D721Med (cell line): ENCODE data around the gene ARID4A.
"Not testable (repeated sequence)": the region's sequence is repeated elsewhere in the genome, so short reads cannot be mapped to it uniquely, and the experiment has no call there.

ENCODE experiments used
- DNase-seq: peaks from one replicate; pipeline ENCODE4 v3.0.0; 2011; ENCODE audit warnings: low spot score; ENCODE audit not compliant: insufficient read length
- FAIRE-seq: peaks from 2 replicates; lab custom pipeline; 2011; peaks lifted over from hg19 to GRCh38; lab: Jason Lieb, UNC
- TF ChIP-seq, protein P1 (sequence below): IDR thresholded peaks from 2 replicates; pipeline ENCODE4 v1.5.1; 2012; ENCODE audit warnings: mild to moderate bottlenecking, control low read depth; ENCODE audit not compliant: insufficient read depth; ENCODE audit errors: missing control alignments

ARID4A gene

DNA sequence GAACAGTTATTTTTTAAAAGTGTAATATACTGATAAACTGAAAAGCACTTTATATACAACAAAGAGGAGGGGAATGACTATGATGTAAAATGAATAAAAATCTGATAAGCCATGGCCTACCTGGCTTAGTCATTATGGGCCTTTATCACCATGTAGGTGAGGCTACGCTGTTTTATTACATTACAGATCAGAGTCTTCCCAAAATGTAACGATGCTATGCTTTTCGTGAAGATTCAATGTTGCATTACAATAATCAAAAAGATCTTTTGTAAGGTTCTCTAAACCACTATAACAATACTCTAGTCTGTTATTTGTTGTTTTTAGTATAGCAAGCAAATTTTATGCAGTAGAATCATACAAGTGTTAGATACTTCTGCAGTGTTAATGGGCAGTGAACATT, 34.2 kb downstream of the ARID4A start:
- DNase-seq: no peak
- TF ChIP-seq, protein P1, sequence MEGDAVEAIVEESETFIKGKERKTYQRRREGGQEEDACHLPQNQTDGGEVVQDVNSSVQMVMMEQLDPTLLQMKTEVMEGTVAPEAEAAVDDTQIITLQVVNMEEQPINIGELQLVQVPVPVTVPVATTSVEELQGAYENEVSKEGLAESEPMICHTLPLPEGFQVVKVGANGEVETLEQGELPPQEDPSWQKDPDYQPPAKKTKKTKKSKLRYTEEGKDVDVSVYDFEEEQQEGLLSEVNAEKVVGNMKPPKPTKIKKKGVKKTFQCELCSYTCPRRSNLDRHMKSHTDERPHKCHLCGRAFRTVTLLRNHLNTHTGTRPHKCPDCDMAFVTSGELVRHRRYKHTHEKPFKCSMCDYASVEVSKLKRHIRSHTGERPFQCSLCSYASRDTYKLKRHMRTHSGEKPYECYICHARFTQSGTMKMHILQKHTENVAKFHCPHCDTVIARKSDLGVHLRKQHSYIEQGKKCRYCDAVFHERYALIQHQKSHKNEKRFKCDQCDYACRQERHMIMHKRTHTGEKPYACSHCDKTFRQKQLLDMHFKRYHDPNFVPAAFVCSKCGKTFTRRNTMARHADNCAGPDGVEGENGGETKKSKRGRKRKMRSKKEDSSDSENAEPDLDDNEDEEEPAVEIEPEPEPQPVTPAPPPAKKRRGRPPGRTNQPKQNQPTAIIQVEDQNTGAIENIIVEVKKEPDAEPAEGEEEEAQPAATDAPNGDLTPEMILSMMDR: no peak
- FAIRE-seq: peak; percentile 82

DNA sequence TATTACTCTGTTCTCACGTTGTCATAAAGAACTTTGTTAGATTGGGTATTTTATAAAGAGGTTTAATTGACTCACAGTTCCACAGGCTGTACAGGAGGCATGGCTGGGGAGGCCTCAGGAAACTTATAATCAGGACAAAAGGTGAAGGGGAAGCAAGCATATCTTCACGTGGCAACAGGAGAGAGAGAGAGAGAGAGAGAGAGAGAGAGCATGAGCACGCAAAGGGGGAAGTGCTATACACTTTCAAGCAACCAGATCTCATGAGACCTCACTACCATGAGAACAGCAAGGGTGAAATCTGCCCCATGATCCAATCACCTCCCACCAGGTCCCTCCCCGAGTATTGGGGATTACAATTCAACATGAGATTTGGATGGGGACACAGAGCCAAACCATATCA, 41.3 kb downstream of the ARID4A start:
- not testable (repeated sequence) for DNase-seq, FAIRE-seq

DNA sequence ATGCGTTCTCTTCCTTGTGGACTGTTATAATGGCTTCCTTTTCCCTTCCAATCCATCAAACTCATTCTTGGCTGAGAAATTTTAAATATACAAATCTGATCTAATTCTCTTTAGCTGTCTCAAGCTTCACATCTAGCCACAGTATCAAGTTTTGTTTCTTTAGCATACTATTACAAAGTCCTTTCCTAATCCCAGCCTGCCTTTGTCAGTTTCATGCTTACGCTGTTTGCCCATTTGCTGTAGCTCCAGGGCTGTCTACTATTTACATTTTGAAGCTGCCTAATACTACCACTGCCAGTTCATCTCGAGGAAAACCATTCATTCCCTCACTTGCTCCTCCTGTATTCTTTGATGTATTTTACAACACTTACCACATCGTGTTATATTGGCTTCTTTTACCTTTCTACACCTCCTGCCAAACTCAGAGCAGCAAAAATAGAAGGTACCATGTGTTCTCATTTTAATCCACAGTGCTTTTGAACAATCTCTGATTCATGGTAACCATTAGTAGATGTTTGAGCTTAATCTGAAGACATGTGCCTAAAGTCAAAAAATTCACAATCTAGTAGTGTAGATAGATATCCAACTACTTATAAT, 42.9 kb downstream of the ARID4A start:
- DNase-seq (no peak), FAIRE-seq (no peak)
- TF ChIP-seq, protein P1: no peak

DNA sequence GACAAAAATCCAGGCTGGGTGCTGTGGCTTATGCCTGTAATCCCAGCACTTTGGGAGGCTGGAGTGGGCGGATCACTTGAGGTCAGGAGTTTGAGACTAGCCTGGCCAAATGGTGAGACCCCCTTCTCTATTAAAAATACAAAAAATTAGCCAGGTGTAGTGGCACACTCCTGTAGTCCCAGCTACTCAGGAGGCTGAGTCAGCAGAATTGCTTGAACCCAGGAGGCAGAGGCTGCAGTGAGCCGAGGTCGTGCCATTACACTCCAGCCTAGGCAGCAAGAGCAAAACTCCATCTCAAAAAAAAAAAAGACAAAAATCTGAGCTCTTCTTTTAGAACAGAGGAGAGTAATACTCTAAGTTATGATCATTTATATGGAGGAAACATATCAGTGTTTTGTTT, 45.2 kb downstream of the ARID4A start:
- DNase-seq, FAIRE-seq: not testable (repeated sequence)

DNA sequence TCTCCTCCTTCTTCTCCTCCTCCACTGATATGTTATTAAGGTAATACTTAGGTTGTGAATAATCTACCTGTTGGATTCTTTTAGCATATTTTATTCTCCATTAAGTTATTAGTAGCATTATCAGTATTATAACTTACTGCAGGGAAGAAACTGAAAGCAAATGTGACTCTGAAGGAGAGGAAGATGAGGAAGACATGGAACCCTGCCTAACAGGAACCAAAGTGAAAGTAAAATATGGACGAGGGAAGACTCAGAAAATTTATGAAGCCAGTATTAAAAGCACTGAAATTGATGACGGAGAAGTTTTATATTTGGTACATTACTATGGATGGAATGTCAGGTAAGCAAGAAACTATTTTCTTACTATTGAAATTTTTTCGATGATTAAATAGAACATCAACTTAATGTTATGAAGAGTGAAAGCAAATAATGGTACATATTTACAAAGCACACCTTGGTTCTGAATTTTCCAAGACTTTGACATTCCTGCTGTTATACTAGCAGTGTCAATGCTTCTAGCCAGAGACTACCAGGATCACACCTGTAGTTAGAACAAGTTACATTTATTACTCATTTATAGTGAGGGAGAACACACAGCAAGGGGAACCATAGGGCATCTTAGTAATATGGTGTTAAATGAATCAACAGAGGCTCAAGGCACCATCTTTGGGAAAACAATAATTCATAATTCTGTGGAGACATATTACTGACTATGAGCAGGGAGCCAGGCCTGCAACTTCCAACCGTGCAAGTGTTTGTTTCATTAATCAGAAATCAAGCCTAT, 55.4 kb downstream of the ARID4A start:
- DNase-seq (no peak), FAIRE-seq (no peak)
- TF ChIP-seq, protein P1: no peak

DNA sequence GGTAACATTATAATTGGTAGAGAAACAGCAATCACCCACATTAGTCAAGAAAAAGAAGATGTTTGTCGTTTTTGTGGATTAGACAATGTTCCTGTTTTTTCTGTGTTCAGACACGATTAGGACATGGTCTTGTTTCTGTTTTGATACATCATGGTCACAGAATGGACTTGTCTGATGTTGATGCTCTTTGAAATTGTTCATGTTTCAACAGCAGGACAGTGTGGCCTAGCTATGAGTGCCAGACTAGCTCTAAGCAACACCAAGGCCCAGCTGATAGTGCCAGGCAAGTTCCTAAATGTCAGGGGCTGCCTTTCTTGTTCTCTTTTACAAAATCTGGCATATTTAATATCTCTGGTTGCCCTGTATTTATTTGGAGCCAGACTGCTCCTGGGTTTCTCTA, 56.5 kb downstream of the ARID4A start:
- FAIRE-seq (no peak), DNase-seq (no peak)
- TF ChIP-seq, protein P1: no peak

DNA sequence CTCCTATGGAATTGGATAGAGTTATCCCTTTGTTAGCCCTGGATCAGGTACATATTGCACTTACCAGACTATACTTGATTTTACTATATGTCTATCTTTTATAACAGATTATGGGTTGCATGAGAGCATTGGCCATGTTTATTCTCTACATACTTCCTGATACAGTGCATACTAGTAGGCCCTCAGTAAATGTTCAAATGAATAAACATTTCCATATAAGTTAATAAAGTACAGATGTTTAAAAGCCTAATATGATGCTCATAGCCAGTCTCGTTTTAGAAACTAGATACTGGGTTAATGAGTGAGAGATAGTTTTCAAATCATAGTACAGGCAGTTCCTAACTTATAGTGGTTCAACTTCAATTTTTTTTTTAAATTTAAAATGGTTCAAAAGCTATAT, 57.9 kb downstream of the ARID4A start:
- no peak for DNase-seq
- no peak for FAIRE-seq
- TF ChIP-seq, protein P1: no peak

DNA sequence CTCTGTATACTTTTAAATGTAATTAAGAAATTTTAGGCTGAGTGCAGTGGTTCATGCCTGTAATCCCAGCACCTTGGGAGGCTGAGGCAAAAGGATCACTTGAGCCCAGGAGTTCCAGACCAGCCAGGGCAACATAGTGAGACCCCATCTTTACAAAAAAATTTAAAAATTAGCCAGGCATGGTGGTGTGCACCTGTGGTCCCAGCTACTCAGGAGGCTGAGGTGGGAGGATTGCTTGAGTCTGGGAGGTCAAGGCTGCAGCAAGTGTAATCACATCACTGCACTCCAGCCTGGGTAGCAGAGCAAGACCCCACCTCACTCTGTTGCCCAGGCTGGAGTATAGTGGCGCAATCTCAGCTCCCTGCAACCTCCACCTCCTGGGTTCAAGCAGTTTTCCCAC, 63.9 kb downstream of the ARID4A start:
- DNase-seq, FAIRE-seq: not testable (repeated sequence)
